Measurements from ENCODE around the gene PRRT1B.
A peak's percentile ranks its signal among the peaks of the same experiment; 100 is the strongest.

The PRRT1B gene

GRCh38 chr9:131601683-131602181, 56.4 kb downstream of the PRRT1B start:
- DNase-seq = no peak

GRCh38 chr9:131603199-131603598, 57.9 kb downstream of the PRRT1B start:
- DNase-seq = no peak

- no peak for DNase-seq
These were observed 58.6 kb downstream of the PRRT1B start for GRCh38 chr9:131603711-131604439.

GRCh38 chr9:131605770-131606590, 60.7 kb downstream of the PRRT1B start:
- no peak for DNase-seq

- no peak for DNase-seq
These were observed 61.7 kb downstream of the PRRT1B start for GRCh38 chr9:131606896-131607567.

- DNase-seq = no peak
These were observed 62.3 kb downstream of the PRRT1B start for GRCh38 chr9:131607591-131607990.

GRCh38 chr9:131608493-131609037, 63.2 kb downstream of the PRRT1B start:
- DNase-seq = peak; percentile 46 to 72
